Measurements from ENCODE around the gene OR2T4.

Gene OR2T4

DNA sequence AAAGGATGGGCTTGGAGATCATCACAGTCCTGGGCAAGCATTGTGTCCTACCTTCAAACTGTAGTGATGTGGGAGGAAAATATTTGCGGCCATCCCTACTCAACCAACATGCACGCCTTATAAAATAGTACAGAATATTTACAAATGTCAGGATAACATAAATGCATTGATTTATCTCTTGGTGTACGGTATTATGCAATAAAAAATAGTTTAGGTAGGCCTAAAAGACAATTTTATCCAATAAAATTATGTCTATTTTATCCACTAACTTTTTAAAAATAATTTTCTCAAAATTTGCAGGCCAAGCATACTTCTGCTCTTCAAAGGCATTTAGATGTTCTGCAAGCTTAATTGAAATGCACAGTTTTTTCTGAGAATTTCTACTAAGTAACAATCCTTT is 41.3 kb downstream of the OR2T4 start, which contains the start of gene OR2T1:
Gene OR2T1, plus strand, starts transcription at position 301 of the 400 bp plus-strand sequence. CDS start 3,100 bp downstream, outside the sequence.
- no peak for DNase-seq (ENCODE audit: low spot score)
- TF ChIP-seq, protein P1, sequence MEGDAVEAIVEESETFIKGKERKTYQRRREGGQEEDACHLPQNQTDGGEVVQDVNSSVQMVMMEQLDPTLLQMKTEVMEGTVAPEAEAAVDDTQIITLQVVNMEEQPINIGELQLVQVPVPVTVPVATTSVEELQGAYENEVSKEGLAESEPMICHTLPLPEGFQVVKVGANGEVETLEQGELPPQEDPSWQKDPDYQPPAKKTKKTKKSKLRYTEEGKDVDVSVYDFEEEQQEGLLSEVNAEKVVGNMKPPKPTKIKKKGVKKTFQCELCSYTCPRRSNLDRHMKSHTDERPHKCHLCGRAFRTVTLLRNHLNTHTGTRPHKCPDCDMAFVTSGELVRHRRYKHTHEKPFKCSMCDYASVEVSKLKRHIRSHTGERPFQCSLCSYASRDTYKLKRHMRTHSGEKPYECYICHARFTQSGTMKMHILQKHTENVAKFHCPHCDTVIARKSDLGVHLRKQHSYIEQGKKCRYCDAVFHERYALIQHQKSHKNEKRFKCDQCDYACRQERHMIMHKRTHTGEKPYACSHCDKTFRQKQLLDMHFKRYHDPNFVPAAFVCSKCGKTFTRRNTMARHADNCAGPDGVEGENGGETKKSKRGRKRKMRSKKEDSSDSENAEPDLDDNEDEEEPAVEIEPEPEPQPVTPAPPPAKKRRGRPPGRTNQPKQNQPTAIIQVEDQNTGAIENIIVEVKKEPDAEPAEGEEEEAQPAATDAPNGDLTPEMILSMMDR (IDR thresholded peaks at IDR 0.05; ENCODE audit: extremely low read depth, missing control alignments): no peak

DNA sequence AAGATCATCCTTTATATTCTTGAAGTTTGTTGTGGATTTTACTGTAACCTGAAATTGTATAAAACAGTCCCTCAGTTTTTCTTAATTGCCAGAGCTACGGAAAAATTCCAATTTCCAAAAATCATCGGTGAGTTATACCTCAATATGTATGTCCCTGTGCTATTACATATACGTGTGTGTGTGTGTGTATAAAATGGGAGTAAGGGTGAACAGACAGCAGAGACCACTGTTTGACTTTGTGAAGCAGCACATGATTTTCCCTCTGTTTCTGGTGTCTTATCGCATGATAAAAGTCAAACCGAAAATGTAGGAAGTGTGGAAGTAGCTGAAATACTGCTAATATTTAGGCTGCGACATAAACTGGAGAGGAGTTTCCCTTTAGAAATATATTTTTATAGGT is 42.6 kb downstream of the OR2T4 start:
- TF ChIP-seq, protein P1 (IDR thresholded peaks at IDR 0.05; ENCODE audit: extremely low read depth, missing control alignments): no peak
- DNase-seq (ENCODE audit: low spot score): peak; percentile 28

DNA sequence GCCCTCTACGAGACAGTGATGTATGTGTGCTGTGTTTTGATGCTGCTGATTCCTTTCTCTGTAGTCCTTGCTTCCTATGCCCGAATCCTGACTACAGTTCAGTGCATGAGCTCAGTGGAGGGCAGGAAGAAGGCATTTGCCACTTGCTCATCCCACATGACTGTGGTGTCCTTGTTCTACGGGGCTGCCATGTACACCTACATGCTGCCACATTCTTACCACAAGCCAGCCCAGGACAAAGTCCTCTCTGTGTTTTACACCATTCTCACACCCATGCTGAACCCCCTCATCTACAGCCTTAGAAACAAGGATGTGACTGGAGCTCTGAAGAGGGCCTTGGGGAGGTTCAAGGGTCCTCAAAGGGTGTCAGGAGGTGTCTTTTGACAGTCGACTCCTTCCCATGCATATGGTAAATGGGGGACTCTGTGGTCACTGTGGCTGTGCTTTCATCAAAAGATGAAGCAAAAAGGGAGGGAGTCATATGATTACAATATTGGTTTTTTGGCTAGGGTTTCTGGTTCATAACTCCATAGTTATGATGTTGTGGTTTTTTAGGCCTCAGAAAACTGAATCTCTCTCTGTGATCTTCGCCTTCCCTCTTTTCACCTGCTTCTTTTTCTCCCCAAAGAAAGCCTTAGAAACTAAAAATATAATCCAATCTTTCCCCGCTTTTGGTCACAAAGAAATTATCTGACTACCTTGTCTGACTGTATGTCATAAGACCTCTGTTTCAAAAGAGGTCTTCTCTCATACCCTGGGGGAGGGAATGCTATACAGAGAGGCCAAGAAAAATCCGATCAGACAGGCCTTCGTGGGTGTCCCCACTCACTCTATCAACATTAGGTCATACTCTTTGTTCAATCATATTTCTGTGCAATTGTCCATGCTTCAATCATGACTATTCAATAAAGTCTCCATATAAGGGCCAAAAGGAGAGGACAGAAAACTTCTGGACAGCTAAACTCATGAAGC is 45.5 kb downstream of the OR2T4 start:
- TF ChIP-seq, protein P1 (IDR thresholded peaks at IDR 0.05; ENCODE audit: extremely low read depth, missing control alignments): no peak
- DNase-seq (ENCODE audit: low spot score): no peak

Measured in GM20000 (cell line).